GM06990 (cell line): Measurements from ENCODE around the gene PHC1.

Experiments used
- DNase-seq: peaks from one replicate; pipeline ENCODE4 v3.0.0-alpha.2; 2011; ENCODE audit not compliant: insufficient read length; ENCODE audit errors: extremely low read depth
- H3K27me3 ChIP-seq: replicated peaks from 2 replicates; pipeline ENCODE4 v1.6.0; 2011; ENCODE audit warnings: low read length; ENCODE audit not compliant: control insufficient read depth, insufficient read depth
- H3K36me3 ChIP-seq: 2 replicates; pipeline ENCODE4 v1.5.1; 2011; ENCODE audit warnings: low read length; ENCODE audit not compliant: control insufficient read depth, insufficient read depth
- H3K4me3 ChIP-seq: replicated peaks from 2 replicates; pipeline ENCODE4 v1.5.1; 2011; ENCODE audit warnings: low read depth, mild to moderate bottlenecking, control low read depth, low read length
- CTCF ChIP-seq: IDR thresholded peaks from 2 replicates; pipeline ENCODE4 v1.5.1; 2011; ENCODE audit warnings: low read length, control low read depth, mild to moderate bottlenecking, inconsistent platforms; ENCODE audit not compliant: insufficient read depth, poor library complexity, severe bottlenecking

Gene PHC1

GRCh38 chr12:8876887-8877286 lies 37.4 kb upstream of the PHC1 start:
- H3K36me3 ChIP-seq = no peaks in the 10 kb centered on the region
- no peak overlapping the region for H3K4me3 ChIP-seq
- DNase-seq = no peak
- no peaks in the 10 kb centered on the region for H3K27me3 ChIP-seq
- TF ChIP-seq CTCF = no peak

DNA sequence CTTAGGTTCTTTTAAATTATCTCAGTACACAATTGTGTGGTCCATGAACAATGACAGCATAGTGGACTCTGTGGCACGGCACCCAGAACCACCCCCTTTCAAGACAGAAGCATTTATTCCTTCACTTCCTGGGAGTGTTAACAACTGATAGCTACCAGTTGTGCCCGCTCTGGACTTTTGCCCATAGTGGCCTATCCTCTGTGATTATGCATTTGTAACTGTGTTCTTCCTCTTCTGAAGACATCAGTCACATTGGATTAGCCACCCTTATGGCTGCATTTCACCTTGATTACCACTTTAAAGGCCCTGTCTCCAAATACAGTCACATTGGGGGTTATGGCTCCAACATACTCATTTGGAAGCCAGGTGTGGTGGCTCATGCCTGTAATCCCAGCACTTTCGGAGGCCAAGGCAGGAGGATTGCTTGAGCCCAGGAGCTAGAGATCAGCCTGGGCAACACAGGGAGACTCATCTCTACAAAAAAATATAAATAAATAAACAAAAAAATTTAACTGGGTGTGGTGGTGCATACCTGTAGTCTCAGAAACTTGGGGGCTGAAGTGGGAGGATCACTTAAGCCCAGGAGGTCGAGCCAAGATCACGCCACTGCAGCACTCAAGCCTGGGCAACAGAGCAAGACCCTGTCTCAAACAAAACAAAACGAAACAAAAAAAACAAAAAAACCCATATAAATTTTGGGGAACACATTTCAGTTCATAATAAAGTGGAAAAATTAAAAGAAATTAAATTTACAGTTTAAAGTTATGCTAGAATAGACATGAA lies 27.6 kb upstream of the PHC1 start:
- TF ChIP-seq CTCF = no peak
- Histone ChIP-seq H3K27me3 (no peaks in the 10 kb centered on the region), H3K4me3 (no peak overlapping the region)

GRCh38 chr12:8887285-8887715 lies 27.0 kb upstream of the PHC1 start:
- Histone ChIP-seq H3K36me3 (no peaks in the 10 kb centered on the region), H3K27me3 (no peaks in the 10 kb centered on the region), H3K4me3 (no peak overlapping the region)
- DNase-seq = no peak
- TF ChIP-seq CTCF = no peak

More for the DNA sequence above, 27.6 kb upstream of the PHC1 start:
- DNase-seq = no peak
- no peaks in the 10 kb centered on the region for H3K36me3 ChIP-seq

- Histone ChIP-seq H3K27me3 (no peaks in the 10 kb centered on the region), H3K4me3 (peak overlapping the region; percentile 56), H3K36me3 (no peaks in the 10 kb centered on the region)
- TF ChIP-seq CTCF = peak; percentile 85
- no peak for DNase-seq
These were observed 23.8 kb upstream of the PHC1 start for GRCh38 chr12:8890313-8891085.

DNA sequence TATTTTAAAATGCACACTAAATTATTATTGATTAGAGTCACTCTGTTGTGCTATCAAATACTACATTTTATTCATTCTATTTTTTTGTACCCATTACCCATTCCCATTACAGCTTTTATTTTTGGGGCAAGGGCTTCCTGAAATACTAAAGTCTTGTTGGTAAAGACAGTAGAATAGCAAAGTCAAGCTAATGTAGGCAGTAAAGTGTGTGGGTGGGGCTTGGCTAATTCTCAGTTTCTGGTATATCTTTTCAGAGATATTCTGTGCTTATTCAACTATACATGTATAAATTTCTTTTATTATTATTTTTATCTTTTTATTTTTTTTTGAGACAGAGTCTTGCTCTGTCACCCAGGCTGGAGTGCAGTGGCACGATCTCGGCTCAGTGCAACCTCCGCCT lies 22.3 kb upstream of the PHC1 start:
- no peaks in the 10 kb centered on the region for H3K36me3 ChIP-seq
- no peaks in the 10 kb centered on the region for H3K27me3 ChIP-seq
- no peak overlapping the region for H3K4me3 ChIP-seq
- no peak for DNase-seq
- no peak for TF ChIP-seq CTCF
